Measurements from ENCODE around the gene THSD4.

GRCh38 chr15:71823801-71824200 lies 708.5 kb downstream of the THSD4 start:
- TF ChIP-seq, protein P1, sequence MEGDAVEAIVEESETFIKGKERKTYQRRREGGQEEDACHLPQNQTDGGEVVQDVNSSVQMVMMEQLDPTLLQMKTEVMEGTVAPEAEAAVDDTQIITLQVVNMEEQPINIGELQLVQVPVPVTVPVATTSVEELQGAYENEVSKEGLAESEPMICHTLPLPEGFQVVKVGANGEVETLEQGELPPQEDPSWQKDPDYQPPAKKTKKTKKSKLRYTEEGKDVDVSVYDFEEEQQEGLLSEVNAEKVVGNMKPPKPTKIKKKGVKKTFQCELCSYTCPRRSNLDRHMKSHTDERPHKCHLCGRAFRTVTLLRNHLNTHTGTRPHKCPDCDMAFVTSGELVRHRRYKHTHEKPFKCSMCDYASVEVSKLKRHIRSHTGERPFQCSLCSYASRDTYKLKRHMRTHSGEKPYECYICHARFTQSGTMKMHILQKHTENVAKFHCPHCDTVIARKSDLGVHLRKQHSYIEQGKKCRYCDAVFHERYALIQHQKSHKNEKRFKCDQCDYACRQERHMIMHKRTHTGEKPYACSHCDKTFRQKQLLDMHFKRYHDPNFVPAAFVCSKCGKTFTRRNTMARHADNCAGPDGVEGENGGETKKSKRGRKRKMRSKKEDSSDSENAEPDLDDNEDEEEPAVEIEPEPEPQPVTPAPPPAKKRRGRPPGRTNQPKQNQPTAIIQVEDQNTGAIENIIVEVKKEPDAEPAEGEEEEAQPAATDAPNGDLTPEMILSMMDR (optimal IDR thresholded peaks at IDR 0.05 in 1 of 3, IDR thresholded peaks at IDR 0.05 in 1 of 3, conservative IDR thresholded peaks at IDR 0.05 in 1 of 3; ENCODE audit: extremely low read depth in 1 of 3, insufficient read depth in 2 of 3, low read length in 3 of 3), result no peak
- TF ChIP-seq EZH2 (IDR thresholded peaks at IDR 0.05; ENCODE audit: low read length), result no peak
